Measurements from ENCODE around the gene RGMB.

The RGMB gene

GRCh38 chr5:98843481-98843880 lies 70.0 kb downstream of the RGMB start:
- TF ChIP-seq CEBPB (IDR thresholded peaks at IDR 0.05) (no peak), YY1 (IDR thresholded peaks at IDR 0.05; ENCODE audit: low read depth) (no peak), NFIC (IDR thresholded peaks at IDR 0.05) (no peak), RAD21 (IDR thresholded peaks at IDR 0.05; ENCODE audit: low read depth) (no peak)
- TF ChIP-seq, protein P1, sequence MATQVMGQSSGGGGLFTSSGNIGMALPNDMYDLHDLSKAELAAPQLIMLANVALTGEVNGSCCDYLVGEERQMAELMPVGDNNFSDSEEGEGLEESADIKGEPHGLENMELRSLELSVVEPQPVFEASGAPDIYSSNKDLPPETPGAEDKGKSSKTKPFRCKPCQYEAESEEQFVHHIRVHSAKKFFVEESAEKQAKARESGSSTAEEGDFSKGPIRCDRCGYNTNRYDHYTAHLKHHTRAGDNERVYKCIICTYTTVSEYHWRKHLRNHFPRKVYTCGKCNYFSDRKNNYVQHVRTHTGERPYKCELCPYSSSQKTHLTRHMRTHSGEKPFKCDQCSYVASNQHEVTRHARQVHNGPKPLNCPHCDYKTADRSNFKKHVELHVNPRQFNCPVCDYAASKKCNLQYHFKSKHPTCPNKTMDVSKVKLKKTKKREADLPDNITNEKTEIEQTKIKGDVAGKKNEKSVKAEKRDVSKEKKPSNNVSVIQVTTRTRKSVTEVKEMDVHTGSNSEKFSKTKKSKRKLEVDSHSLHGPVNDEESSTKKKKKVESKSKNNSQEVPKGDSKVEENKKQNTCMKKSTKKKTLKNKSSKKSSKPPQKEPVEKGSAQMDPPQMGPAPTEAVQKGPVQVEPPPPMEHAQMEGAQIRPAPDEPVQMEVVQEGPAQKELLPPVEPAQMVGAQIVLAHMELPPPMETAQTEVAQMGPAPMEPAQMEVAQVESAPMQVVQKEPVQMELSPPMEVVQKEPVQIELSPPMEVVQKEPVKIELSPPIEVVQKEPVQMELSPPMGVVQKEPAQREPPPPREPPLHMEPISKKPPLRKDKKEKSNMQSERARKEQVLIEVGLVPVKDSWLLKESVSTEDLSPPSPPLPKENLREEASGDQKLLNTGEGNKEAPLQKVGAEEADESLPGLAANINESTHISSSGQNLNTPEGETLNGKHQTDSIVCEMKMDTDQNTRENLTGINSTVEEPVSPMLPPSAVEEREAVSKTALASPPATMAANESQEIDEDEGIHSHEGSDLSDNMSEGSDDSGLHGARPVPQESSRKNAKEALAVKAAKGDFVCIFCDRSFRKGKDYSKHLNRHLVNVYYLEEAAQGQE (IDR thresholded peaks at IDR 0.05; ENCODE audit: low read depth), result no peak

- TF ChIP-seq, protein P1 (IDR thresholded peaks at IDR 0.05; ENCODE audit: low read depth), result no peak
- TF ChIP-seq MAX (IDR thresholded peaks at IDR 0.05), result no peak
- no peak for TF ChIP-seq TCF12 (IDR thresholded peaks at IDR 0.05; ENCODE audit: low read depth)
- TF ChIP-seq TAF1 (IDR thresholded peaks at IDR 0.05; ENCODE audit: low read depth), result no peak
- TF ChIP-seq YY1 (IDR thresholded peaks at IDR 0.05; ENCODE audit: low read depth), result no peak
- TF ChIP-seq NFIC (IDR thresholded peaks at IDR 0.05), result no peak
- TF ChIP-seq, protein P2, sequence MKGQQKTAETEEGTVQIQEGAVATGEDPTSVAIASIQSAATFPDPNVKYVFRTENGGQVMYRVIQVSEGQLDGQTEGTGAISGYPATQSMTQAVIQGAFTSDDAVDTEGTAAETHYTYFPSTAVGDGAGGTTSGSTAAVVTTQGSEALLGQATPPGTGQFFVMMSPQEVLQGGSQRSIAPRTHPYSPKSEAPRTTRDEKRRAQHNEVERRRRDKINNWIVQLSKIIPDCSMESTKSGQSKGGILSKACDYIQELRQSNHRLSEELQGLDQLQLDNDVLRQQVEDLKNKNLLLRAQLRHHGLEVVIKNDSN (IDR thresholded peaks at IDR 0.05), result no peak
- TF ChIP-seq EGR1 (IDR thresholded peaks at IDR 0.05), result no peak
- TF ChIP-seq TEAD4 (IDR thresholded peaks at IDR 0.05), result no peak
- TF ChIP-seq RAD21 (IDR thresholded peaks at IDR 0.05; ENCODE audit: low read depth), result no peak
- no peak for TF ChIP-seq FOXM1 (IDR thresholded peaks at IDR 0.05; ENCODE audit: borderline replicate concordance, low read depth)
- TF ChIP-seq CEBPB (IDR thresholded peaks at IDR 0.05), result no peak
- TF ChIP-seq EP300 (IDR thresholded peaks at IDR 0.05; ENCODE audit: borderline replicate concordance), result no peak
Measured at GRCh38 chr5:98844865-98845264, 71.4 kb downstream of the RGMB start.

GRCh38 chr5:98845878-98846277 lies 72.4 kb downstream of the RGMB start:
- TF ChIP-seq, protein P1 (IDR thresholded peaks at IDR 0.05; ENCODE audit: low read depth), result no peak
- no peak for TF ChIP-seq NFIC (IDR thresholded peaks at IDR 0.05)
- TF ChIP-seq CREB1 (IDR thresholded peaks at IDR 0.05; ENCODE audit: low read depth), result no peak
- no peak for TF ChIP-seq RAD21 (IDR thresholded peaks at IDR 0.05; ENCODE audit: low read depth)
- no peak for TF ChIP-seq EP300 (IDR thresholded peaks at IDR 0.05; ENCODE audit: borderline replicate concordance)
- no peak for TF ChIP-seq TEAD4 (IDR thresholded peaks at IDR 0.05)
- TF ChIP-seq YY1 (IDR thresholded peaks at IDR 0.05; ENCODE audit: low read depth), result no peak
- TF ChIP-seq ZBTB7A (IDR thresholded peaks at IDR 0.05; ENCODE audit: low read depth), result no peak
- TF ChIP-seq FOXM1 (IDR thresholded peaks at IDR 0.05; ENCODE audit: borderline replicate concordance, low read depth), result no peak
- TF ChIP-seq, protein P2 (IDR thresholded peaks at IDR 0.05), result no peak
- no peak for TF ChIP-seq MAX (IDR thresholded peaks at IDR 0.05)
- TF ChIP-seq TCF12 (IDR thresholded peaks at IDR 0.05; ENCODE audit: low read depth), result no peak
- no peak for TF ChIP-seq CEBPB (IDR thresholded peaks at IDR 0.05)
- no peak for TF ChIP-seq EGR1 (IDR thresholded peaks at IDR 0.05)
- no peak for TF ChIP-seq TAF1 (IDR thresholded peaks at IDR 0.05; ENCODE audit: low read depth)

Data from Ishikawa (cell line).